ENCODE data around the gene XKR7.

XKR7 gene

DNA sequence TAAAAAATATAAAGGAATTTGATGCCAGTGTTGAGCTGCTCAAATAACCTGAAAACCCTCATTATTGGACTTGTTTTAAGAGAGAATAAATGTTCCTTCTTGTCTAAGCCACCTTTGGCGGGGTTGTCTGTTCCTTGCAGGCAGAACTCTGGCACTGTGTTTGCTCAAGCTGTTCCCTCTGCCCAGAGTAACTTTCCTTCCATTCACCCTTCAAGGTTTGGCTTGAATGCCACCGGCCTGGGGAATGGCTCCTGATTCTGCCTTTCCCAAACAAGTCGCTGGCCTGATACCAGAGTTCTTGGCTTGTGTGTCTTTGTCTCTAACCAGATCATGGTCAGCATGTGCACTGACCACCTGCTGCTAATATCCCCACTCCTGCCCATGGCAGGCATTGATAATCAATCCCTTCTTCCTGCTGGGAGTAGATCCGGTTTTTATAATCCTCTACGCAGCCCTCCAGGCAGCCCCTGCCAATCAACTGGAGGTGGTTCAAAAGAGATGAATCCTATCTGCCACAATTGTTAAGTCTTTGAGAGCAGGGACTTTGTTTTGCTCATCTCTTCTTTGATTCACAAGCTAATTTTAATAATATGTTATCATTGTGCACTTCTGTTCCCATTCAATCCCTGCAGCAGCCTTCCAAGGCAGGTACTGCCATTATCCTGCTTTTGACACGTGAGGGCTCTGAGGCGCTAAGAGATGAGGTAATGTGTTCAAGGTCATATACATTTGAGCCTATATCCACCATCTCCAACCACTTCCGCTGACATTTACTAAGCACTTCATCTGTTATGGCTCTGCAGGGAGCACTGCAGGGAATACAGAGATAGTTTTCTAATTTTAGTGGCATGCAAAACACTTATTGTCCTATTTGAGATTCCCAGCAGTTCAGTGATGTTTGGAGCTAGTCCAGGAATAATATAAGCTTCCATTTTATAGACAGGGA is 39.2 kb downstream of the XKR7 start:
- no peak overlapping the region for H3K27ac Mint-ChIP-seq
- H3K9me3 Mint-ChIP-seq = no peaks in the 10 kb centered on the region
- peaks cover 10% of the 10 kb centered on the region for H3K27me3 Mint-ChIP-seq
- no peaks in the 10 kb centered on the region for H3K36me3 Mint-ChIP-seq (ENCODE audit: low read depth)
- H3K4me3 Mint-ChIP-seq = no peak overlapping the region
- H3K4me1 Mint-ChIP-seq (ENCODE audit: low read depth) = no peaks in the 10 kb centered on the region

DNA sequence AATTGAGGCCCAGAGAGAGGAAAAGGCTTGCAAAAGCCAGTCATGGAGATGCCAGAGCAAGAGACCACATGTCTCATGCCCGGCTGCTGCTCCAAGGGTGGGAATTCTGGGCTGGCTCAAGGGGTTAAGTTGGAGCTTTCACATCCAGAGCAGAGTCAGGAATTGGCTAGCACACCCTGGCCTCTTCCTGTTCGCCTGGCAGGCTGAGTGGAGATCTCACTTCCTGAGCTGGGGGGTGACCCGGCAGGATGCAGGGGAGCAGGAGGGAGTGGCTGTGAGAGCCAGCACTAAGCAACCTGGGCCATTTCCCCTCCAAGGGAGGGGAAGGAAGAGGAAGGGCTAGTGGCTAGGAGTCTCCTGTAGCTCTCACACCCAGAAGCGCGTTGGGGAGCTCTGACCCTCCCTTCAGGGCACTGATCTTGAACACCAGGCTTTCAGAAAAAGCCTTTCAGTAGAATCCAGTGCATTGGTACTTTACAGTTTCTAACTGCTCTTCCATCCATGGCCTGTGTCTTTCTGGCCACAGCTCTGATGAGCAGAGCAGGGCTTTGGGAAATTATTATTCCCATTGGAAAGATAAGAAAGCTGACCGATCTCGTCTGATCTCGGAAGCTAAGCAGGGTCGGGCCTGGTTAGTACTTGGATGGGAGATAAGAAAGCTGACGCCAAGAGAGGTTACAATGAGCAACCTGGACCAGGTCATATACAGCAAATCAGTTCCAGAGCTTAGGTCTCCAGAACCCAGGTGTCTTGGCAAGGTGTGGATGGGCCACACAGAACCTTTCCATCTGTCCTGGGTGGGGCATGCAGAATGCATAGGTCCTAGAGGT is 40.1 kb downstream of the XKR7 start:
- Mint-ChIP-seq H3K4me3 (no peak overlapping the region), H3K4me1 (ENCODE audit: low read depth) (no peaks in the 10 kb centered on the region), H3K9me3 (no peaks in the 10 kb centered on the region), H3K36me3 (ENCODE audit: low read depth) (no peaks in the 10 kb centered on the region), H3K27me3 (peaks cover 10% of the 10 kb centered on the region), H3K27ac (no peak overlapping the region)

DNA sequence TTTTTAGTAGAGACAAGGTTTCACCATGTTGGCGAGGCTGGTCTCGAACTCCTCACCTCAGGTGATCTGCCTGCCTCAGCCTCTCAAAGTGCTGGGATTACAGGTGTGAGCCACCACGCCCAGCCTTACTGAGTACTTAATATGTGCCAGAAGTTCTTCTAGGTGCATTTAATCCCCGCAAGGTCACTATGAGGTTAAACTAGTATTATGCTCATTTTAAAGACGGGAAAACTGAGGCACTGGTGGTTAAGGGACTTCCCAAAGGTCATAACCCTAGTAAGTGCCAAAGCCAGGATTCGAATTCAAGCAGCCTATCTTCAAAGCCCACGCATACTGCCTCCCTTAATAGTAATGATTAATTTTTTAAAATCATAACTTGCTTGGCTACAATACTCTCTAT is 41.6 kb downstream of the XKR7 start:
- H3K9me3 Mint-ChIP-seq = no peaks in the 10 kb centered on the region
- H3K36me3 Mint-ChIP-seq (ENCODE audit: low read depth) = no peaks in the 10 kb centered on the region
- no peak overlapping the region for H3K27ac Mint-ChIP-seq
- no peak overlapping the region for H3K4me3 Mint-ChIP-seq
- H3K4me1 Mint-ChIP-seq (ENCODE audit: low read depth) = no peaks in the 10 kb centered on the region
- H3K27me3 Mint-ChIP-seq = peaks cover 10% of the 10 kb centered on the region

DNA sequence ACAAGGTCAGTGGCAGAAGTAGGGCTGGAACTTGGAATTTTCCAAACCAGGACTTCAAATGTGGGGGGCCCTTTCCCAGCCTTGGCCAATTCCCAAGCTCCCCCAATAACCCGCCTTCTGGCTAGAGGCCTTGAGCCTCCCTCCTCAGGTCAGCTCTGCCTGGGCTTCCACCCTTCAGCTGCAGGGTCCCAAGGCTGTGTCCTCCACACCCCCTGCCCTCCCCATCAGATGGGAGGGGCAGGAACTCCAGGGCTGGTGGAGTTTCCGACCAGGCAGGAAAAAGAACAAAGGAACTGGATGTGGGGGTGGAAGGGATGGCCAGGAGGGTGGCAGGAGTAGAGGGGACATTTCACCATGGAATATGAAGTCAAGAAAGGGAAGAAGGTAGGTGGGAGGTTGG is 42.1 kb downstream of the XKR7 start, which contains the start of gene CCM2L:
CCM2L (plus strand) TSS at position 338 of the 400 bp plus-strand sequence; CDS start at position 355, 17 bp downstream.
- peaks cover 12% of the 10 kb centered on the region for H3K27me3 Mint-ChIP-seq
- H3K27ac Mint-ChIP-seq = no peak within 1 kb of the TSS
- H3K36me3 Mint-ChIP-seq (ENCODE audit: low read depth) = no peaks in the 10 kb centered on the region

DNA sequence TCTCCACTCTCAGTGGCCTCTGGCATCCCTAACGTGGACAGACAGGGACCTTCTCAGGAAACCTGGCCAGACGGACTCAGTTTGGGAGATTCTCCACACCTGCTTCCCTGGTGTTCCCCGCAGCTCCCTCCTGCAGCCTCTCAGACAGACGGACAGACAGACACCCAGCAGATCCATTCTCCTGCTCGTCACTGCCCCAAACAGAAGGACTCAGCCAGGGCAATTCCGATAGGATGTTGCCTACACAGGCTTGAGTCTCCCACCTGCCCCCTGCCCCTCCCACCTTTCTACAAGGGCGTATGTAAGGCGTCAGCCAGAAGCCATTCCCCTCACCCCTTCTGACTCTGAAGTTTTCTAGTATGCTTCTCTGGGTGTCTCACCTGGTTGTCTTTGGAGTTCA is 42.7 kb downstream of the XKR7 start:
- Mint-ChIP-seq H3K4me1 (ENCODE audit: low read depth) (no peaks in the 10 kb centered on the region), H3K4me3 (no peak overlapping the region), H3K27ac (no peak overlapping the region), H3K36me3 (ENCODE audit: low read depth) (no peaks in the 10 kb centered on the region), H3K27me3 (peaks cover 18% of the 10 kb centered on the region), H3K9me3 (no peaks in the 10 kb centered on the region)

More for the DNA sequence above, 42.1 kb downstream of the XKR7 start, which contains the start of gene CCM2L:
- Mint-ChIP-seq H3K9me3 (no peaks in the 10 kb centered on the region), H3K4me3 (no peak within 1 kb of the TSS), H3K4me1 (ENCODE audit: low read depth) (no peaks in the 10 kb centered on the region)

DNA sequence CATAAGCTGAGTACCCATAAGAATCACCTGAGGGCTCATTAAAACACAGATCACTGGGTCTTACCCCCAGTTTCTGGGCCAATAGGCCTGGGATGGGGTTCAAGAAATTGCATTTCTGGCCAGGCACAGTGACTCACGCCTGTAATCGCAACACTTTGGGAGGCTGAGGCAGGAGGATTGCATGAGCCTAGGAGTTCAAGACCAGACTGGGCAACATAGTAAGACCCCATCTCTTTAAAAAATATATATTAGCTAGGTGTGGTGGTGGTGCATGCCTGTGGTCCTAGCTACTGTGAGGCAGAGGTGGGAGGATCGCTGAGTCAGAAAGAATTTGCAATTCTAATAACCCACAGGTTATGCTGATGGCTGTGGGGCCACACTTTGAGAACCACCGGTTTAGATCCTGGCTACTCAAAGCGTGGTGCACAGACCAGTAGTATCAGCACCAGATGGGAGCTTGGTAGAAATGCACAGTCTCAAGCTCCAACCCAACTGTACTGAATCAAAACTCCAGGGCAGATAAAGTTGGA is 44.3 kb downstream of the XKR7 start:
- Mint-ChIP-seq H3K4me1 (ENCODE audit: low read depth) (no peaks in the 10 kb centered on the region), H3K9me3 (no peaks in the 10 kb centered on the region), H3K4me3 (no peak overlapping the region), H3K27ac (no peak overlapping the region), H3K36me3 (ENCODE audit: low read depth) (no peaks in the 10 kb centered on the region), H3K27me3 (peaks cover 27% of the 10 kb centered on the region)

DNA sequence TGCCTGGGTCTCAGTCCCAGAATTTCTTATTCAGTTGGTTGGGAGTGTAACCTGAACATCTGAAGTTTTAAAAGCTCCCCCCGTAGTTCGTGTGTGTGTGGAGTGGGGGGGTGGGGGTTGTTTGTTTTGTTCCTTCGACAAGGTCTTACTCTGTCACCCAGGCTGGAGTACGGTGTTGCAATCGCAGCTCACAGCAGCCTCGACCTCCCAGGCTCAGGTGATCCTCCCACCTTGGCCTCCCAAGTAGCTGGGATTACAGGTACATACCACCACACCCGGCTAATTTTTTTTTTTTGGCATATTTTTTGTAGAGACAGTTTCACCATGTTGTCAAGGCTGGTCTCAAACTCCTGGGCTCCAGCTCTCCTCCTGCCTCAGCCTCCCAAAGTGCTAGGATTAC is 45.4 kb downstream of the XKR7 start:
- Mint-ChIP-seq H3K4me1 (ENCODE audit: low read depth) (peaks cover 8% of the 10 kb centered on the region), H3K9me3 (no peaks in the 10 kb centered on the region), H3K4me3 (no peak overlapping the region), H3K27ac (no peak overlapping the region), H3K27me3 (peaks cover 35% of the 10 kb centered on the region), H3K36me3 (ENCODE audit: low read depth) (no peaks in the 10 kb centered on the region)

DNA sequence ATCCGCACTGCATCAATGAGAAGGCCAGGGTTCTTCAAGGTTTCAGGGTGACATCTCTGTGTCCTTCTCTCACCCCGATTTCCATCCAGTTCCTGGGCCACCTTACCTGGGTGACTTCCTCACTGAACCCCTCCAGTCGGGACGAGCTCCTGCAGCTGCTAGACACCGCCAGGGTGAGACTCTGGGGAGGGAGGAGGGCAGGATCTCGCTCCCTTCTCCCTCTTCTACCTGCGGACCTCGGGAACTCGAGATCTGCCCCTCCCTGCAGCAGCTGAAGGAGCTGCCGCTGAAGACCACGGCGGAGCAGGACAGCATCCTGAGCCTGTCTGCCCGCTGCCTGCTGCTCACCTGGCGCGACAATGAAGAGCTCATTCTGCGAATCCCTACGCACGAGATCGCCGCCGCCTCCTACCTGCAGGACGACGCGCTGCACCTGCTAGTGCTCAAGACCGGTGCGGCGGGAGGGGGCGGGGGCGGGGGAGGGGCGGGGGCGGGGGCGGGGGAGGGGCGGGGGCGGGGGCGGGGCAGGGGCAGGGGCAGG is 49.8 kb downstream of the XKR7 start:
- Mint-ChIP-seq H3K27ac (no peak overlapping the region), H3K9me3 (no peaks in the 10 kb centered on the region), H3K4me1 (ENCODE audit: low read depth) (peaks cover 23% of the 10 kb centered on the region), H3K4me3 (peak overlapping the region; percentile 45), H3K36me3 (ENCODE audit: low read depth) (no peaks in the 10 kb centered on the region), H3K27me3 (peaks cover 66% of the 10 kb centered on the region)

DNA sequence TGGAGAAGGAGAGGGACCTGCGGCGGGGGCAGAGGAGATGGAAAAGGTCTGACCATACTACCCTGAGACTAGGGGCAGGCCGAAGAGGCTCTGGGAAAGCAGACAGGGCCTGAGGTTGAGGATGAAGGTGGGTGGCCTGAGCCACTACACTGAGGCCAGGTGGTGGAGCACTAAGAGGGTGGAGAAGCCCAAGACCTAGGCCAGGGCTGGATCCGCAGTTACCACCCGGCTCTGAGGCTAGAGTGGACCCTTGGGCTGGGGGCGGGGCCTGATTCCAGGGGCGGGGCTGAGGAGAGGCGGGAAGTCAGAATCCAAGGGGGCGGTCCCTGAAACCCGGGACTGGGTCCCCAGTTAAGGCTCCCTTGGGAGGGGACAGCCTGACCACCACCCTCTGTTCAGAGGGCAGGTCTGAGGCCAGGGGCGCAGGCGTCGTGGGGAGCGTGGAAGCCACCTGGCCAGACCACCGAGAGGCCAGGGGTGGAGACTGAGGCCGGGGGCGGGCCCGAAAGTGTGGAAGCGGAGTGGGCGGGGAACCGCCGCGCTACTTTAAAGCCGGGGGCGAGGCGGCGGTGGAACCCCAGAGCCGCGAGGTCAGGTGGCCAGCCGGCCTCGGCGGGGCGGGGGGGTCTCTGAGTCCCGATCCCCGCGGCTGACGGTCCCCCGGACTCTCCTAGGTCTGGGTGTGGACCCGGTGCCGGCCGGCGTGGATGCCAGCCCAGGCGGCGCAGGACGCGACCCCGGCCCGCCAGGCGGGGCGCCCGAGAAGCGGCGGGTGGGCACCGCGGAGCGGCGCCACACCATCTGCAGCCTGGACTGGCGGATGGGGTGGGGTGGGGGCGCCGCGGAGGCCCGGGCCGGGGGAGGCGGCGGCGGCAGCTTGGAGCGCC is 50.6 kb downstream of the XKR7 start:
- H3K27me3 Mint-ChIP-seq = peaks cover 73% of the 10 kb centered on the region
- no peaks in the 10 kb centered on the region for H3K36me3 Mint-ChIP-seq (ENCODE audit: low read depth)
- peaks cover 23% of the 10 kb centered on the region for H3K4me1 Mint-ChIP-seq (ENCODE audit: low read depth)
- no peak overlapping the region for H3K27ac Mint-ChIP-seq
- H3K4me3 Mint-ChIP-seq = peak overlapping the region; percentile 69
- H3K9me3 Mint-ChIP-seq = no peaks in the 10 kb centered on the region

DNA sequence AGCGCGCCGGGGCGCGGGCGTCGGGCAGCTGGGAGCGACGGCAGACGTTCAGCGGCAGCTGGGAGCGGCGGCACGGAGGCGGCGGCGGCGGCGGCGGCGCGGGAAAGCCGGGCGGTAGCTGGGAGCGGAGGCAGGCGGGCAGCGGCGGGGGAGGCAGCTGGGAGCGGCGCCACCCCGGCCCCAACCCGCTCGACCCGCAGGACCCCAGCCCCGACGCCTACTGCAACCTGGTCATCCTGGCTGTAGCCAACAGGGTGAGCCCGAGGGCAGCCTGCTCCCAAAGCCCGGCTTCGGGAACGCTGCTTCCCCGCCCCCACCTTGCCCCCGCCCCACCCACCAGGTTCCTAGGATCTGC is 51.2 kb downstream of the XKR7 start:
- Mint-ChIP-seq H3K27ac (no peak overlapping the region), H3K36me3 (ENCODE audit: low read depth) (no peaks in the 10 kb centered on the region), H3K27me3 (peaks cover 79% of the 10 kb centered on the region), H3K4me3 (peak overlapping the region; percentile 72), H3K4me1 (ENCODE audit: low read depth) (peaks cover 23% of the 10 kb centered on the region), H3K9me3 (no peaks in the 10 kb centered on the region)

DNA sequence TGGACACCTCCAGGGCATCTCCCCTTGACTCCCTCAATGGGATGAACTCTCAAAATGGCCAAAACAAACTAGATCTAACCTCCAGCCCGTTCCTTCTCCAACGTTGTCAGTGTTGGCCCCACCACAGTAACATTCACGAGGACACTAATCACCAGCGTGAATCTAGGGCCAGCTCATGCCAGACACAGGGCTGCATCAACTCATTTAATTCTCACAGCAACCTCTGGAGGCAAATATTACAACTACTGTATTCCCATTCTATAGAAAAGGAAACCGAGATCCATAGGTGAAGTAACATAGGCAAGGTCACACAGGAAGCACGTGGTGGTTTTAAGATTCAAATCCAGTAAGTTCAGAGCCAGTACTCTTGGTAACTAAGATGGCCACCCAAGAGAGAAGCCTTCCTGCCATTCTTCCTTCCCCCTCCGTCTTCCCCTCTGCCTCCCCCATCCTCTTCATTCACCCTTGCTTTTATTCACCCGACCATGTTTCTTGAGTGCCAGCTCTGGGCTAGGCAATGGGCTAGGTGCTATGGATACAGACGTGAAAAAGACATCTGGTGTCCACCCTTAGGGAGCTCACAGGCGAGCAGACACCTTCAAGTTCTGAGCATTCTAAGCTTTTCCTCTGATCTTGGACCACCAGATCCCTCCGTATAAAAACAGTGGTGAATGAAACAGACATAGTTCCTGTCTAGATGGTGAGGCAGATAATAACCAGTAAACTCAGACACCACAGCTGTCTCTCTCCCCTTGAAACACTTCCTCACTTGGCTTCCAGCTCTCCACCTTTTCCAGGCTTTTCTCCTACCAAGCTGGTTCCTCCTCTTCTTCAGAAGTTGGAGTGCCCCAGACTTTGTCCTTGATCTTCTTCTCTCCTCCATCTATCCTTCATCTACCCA is 51.9 kb downstream of the XKR7 start:
- Mint-ChIP-seq H3K27me3 (peaks cover 80% of the 10 kb centered on the region), H3K4me1 (ENCODE audit: low read depth) (peaks cover 23% of the 10 kb centered on the region), H3K9me3 (no peaks in the 10 kb centered on the region), H3K36me3 (ENCODE audit: low read depth) (no peaks in the 10 kb centered on the region), H3K27ac (no peak overlapping the region), H3K4me3 (peak overlapping the region; percentile 72)

DNA sequence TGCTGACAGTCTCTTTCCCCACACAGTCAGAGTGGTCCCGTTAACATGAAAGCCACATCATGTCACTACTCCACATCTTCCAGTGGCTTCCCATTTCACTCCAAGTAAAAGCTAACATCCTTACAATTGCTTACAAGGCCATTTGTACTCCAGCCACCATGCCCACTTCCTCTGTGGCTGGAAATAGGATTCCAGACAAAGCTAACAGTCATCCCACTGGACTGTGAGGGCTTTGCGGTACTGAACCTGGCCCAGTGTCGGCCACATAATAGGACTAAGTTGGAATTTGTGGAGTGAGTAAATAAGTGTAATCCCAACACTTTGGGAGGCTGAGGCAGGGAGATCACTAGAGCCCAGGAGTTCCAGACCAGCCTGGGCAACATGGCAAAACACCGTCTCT is 53.1 kb downstream of the XKR7 start:
- Mint-ChIP-seq H3K9me3 (no peaks in the 10 kb centered on the region), H3K27me3 (peaks cover 73% of the 10 kb centered on the region), H3K36me3 (ENCODE audit: low read depth) (no peaks in the 10 kb centered on the region), H3K4me1 (ENCODE audit: low read depth) (peaks cover 23% of the 10 kb centered on the region), H3K27ac (no peak overlapping the region), H3K4me3 (no peak overlapping the region)

DNA sequence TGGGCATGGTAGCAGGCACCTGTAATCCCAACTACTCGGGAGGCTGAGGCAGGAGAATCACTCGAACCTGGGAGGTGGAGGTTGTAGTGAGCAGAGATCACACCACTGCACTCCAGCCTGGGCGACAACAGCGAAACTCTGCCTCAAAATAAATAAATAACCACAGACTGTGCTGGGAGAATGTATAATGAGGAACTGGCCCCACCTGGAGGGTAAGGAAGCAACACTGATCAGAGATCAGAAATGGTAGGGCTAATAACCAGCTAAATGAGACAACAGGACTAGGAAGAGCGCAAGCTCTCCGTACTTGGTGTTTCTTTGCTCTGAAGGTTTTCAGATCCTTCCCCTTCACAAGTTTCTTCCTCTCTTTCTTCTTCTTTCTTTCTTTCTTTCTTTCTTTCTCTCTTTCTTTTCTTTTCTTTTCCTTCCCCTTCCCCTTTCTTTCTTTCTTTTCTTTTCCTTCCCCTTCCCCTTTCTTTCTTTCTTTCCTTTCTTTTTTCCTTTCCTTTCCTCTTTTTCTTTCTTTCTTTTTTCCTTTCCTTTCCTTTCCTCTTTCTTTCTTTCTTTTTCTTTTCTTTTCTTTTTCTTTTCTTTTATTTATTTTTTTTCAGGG is 56.8 kb downstream of the XKR7 start:
- Mint-ChIP-seq H3K9me3 (no peaks in the 10 kb centered on the region), H3K36me3 (ENCODE audit: low read depth) (no peaks in the 10 kb centered on the region), H3K4me1 (ENCODE audit: low read depth) (peaks cover 7% of the 10 kb centered on the region), H3K27me3 (peaks cover 47% of the 10 kb centered on the region), H3K27ac (no peak overlapping the region), H3K4me3 (no peak overlapping the region)

Measured in stimulated activated naive CD8-positive, alpha-beta T cell treated with anti-CD3 and anti-CD28 coated beads, Interleukin-15, Interleukin-2, amounts not matched to agents 100 ng/mL and 50 ng/mL, for 24 hours (primary cell).